HepG2 (cell line): ENCODE measurements around the gene HOXA11. TPM values are rescaled to one million over a fixed set of nuclear protein-coding genes. Genes with fewer than 3 reads are reported as not detected.

ENCODE experiments used
- AFF4 ChIP-seq: sonication (generic); formaldehyde crosslinking; IDR thresholded peaks from 2 replicates; pipeline ENCODE4 v1.4.0; 2020; ENCODE audit warnings: missing genetic modification reagents
- AGO2 ChIP-seq: fragments of 200-400 bp; formaldehyde crosslinking; optimal IDR thresholded peaks from 2 replicates; pipeline ENCODE3; 2017; ENCODE audit warnings: mild to moderate bottlenecking, low read depth, low read length, moderate library complexity
- AKAP8 ChIP-seq: sonication (generic); formaldehyde crosslinking; IDR thresholded peaks from 2 replicates; pipeline ENCODE4 v1.5.1; 2020; ENCODE audit warnings: mild to moderate bottlenecking, missing genetic modification reagents
- ARID3A ChIP-seq: IDR thresholded peaks from 2 replicates; pipeline ENCODE4 v1.6.1; 2012; ENCODE audit warnings: low read depth, low read length, improper control_type of control experiment
- HDAC6 ChIP-seq: fragments of 200-600 bp; sonication (generic); IDR thresholded peaks from 2 replicates; pipeline ENCODE4 v1.7.0; 2017; ENCODE audit warnings: mild to moderate bottlenecking, antibody characterized with exemption, low read length, low read depth
- HINFP ChIP-seq: sonication (generic); formaldehyde crosslinking; IDR thresholded peaks from 2 replicates; pipeline ENCODE4 v1.4.0; 2020; ENCODE audit warnings: low read depth, mild to moderate bottlenecking, missing genetic modification reagents
- MAFF ChIP-seq: IDR thresholded peaks from 2 replicates; pipeline ENCODE4 v1.6.1; 2011; ENCODE audit warnings: low read depth, low read length, improper control_type of control experiment
- MYNN ChIP-seq: sonication (generic); formaldehyde crosslinking; IDR thresholded peaks from 2 replicates; pipeline ENCODE4 v1.4.0; 2020; ENCODE audit warnings: mild to moderate bottlenecking, low read depth, missing genetic modification reagents
- NFRKB ChIP-seq: fragments of 450-650 bp; IDR thresholded peaks from 2 replicates; pipeline ENCODE4 v1.6.1; 2017
- RBAK ChIP-seq: sonication (generic); formaldehyde crosslinking; IDR thresholded peaks from 2 replicates; pipeline ENCODE4 v1.5.1; 2020; ENCODE audit warnings: mild to moderate bottlenecking, missing genetic modification reagents
- SALL1 ChIP-seq: sonication (generic); formaldehyde crosslinking; IDR thresholded peaks from 2 replicates; pipeline ENCODE4 v1.8.0; 2022; ENCODE audit warnings: mild to moderate bottlenecking, missing genetic modification reagents
- TEAD3 ChIP-seq: optimal IDR thresholded peaks from 2 replicates; pipeline ENCODE3; 2016; ENCODE audit warnings: borderline replicate concordance
- ZBTB10 ChIP-seq: sonication (generic); formaldehyde crosslinking; IDR thresholded peaks from 2 replicates; pipeline ENCODE4 v1.4.0; 2020; ENCODE audit warnings: missing genetic modification reagents, borderline replicate concordance
- ZNF18 ChIP-seq: sonication (generic); formaldehyde crosslinking; IDR thresholded peaks from 2 replicates; pipeline ENCODE4 v1.8.0; 2022; ENCODE audit warnings: mild to moderate bottlenecking, missing genetic modification reagents; ENCODE audit not compliant: insufficient replicate concordance
- ZNF333 ChIP-seq: sonication (generic); formaldehyde crosslinking; IDR thresholded peaks from 2 replicates; pipeline ENCODE4 v1.4.0; 2020; ENCODE audit warnings: mild to moderate bottlenecking, missing genetic modification reagents, borderline replicate concordance
- ZNF431 ChIP-seq: sonication (generic); formaldehyde crosslinking; IDR thresholded peaks from 2 replicates; pipeline ENCODE4 v1.9.0; 2022; ENCODE audit warnings: missing genetic modification reagents, low read depth, mild to moderate bottlenecking, borderline replicate concordance
- ZNF451 ChIP-seq: sonication (generic); formaldehyde crosslinking; IDR thresholded peaks from 2 replicates; pipeline ENCODE4 v1.5.0; 2020; ENCODE audit warnings: mild to moderate bottlenecking, missing genetic modification reagents
- polyA plus RNA-seq, 8 experiments: library from polyadenylated mRNA; depleted of rRNA in 3 of 8; stranded (reverse) in 7 of 8; unstranded in 1 of 8; fragments of >200 nt; fragmentation: Illumina TruSeq in 4 of 8; extraction: Trizol in 4 of 8; gene quantifications; 2 replicates each; pipeline versions ENCODE4 v1.2.1 to v1.2.3, GENCODE V29; 2011 to 2016; ENCODE audit warnings: low read depth in 4 of 8, missing spikeins in 1 of 8, mixed read lengths in 1 of 8; ENCODE audit not compliant: insufficient read depth in 1 of 8
- total RNA-seq, 5 experiments: library from RNA; depleted of rRNA; stranded (reverse); fragments of >200 nt; fragmentation: Illumina TruSeq; extraction: Trizol; gene quantifications; 2 replicates each; pipeline ENCODE4 v1.2.3, GENCODE V29; 2016; ENCODE audit warnings: low read depth in 1 of 5

Gene HOXA11
- total and polyA plus RNA-seq, 2 of the 13 experiments (the other 11 are each of a cell fraction or from before 2014, with no cell fraction given), result not detected

- 0 out of 2 replicates have a peak, but pooled peaks have one; percentile 44 for TF ChIP-seq ZBTB10 (CRISPR knock-in tag)
- no peak for TF ChIP-seq HDAC6
- TF ChIP-seq SALL1, result 0 out of 2 replicates have a peak, but pooled peaks have one; percentile 11
- TF ChIP-seq AKAP8, result no peak
- peak; percentile 20 for TF ChIP-seq TEAD3 (CRISPR knock-in tag)
- TF ChIP-seq MAFF, result no peak
- no peak for TF ChIP-seq ZNF451
- no peak for TF ChIP-seq ZNF333 (CRISPR knock-in tag)
- TF ChIP-seq HINFP, result no peak
- TF ChIP-seq RBAK (CRISPR knock-in tag), result no peak
- TF ChIP-seq ARID3A, result 0 out of 2 replicates have a peak, but pooled peaks have one; percentile 13
- TF ChIP-seq AGO2, result no peak
- TF ChIP-seq MYNN (CRISPR knock-in tag), result no peak
- no peak for TF ChIP-seq AFF4
- no peak for TF ChIP-seq ZNF18 (CRISPR knock-in tag)
- no peak for TF ChIP-seq ZNF431 (CRISPR knock-in tag)
- TF ChIP-seq NFRKB, result no peak
Measured at GRCh38 chr7:27179503-27180430, 5.3 kb downstream of the HOXA11 start (continued).
